Colonic mucosa (tissue), 4 donors: ENCODE measurements around the gene TMEM135. TPM values are rescaled to one million over a fixed set of nuclear protein-coding genes. Genes with fewer than 3 reads are reported as not detected.

Experiments used
- DNase-seq: peaks from one replicate; pipeline ENCODE4 v3.0.0-alpha.2; 2020
- H3K27ac ChIP-seq: fragments of 200-600 bp; one replicate; pipeline ENCODE4 v1.8.0; 2021
- H3K27me3 ChIP-seq: fragments of 200-600 bp; one replicate; pipeline ENCODE4 v1.8.0; 2021
- H3K36me3 ChIP-seq: fragments of 200-600 bp; one replicate; pipeline ENCODE4 v1.8.0; 2021
- H3K4me1 ChIP-seq: fragments of 200-600 bp; one replicate; pipeline ENCODE4 v1.8.0; 2021; ENCODE audit warnings: mild to moderate bottlenecking
- H3K4me3 ChIP-seq: fragments of 200-600 bp; one replicate; pipeline ENCODE4 v1.8.0; 2021
- H3K9ac ChIP-seq, 2 donors: one replicate each; pipeline ENCODE4 v1.7.0; 2013; ENCODE audit warnings: control low read depth in 2 of 2, low read depth in 2 of 2, low read length in 2 of 2
- H3K9me3 ChIP-seq: fragments of 200-600 bp; one replicate; pipeline ENCODE4 v1.8.0; 2021
- CTCF ChIP-seq: fragments of 200-600 bp; IDR thresholded peaks from one replicate; pipeline ENCODE4 v1.8.0; 2022; ENCODE audit warnings: antibody characterized with exemption, mild to moderate bottlenecking
- intact Hi-C: fragments of 100-400 bp; cut with DNase I; formaldehyde crosslinking; loops from one replicate; pipeline ENCODE4 v1.14.1; 2022
- total RNA-seq, 2 donors: library from RNA; stranded (reverse); fragmentation: NEBNext Ultra II Directional in 1 of 2; extraction: Animal tissue kit (Norgen Biotek cat#: 25700) in 1 of 2; gene quantifications; one replicate each; pipeline ENCODE4 v1.2.1, GENCODE V29; 2021
- donor health status: healthy.
- donor health status: DM: no; HTN: no; CAD: no.
- donor health status: DM: no; HTN: no; CAD: no.

TMEM135 gene
- total RNA-seq, 2 donors from 2014 or later = 28.8 to 41.4 TPM

GRCh38 chr11:87232320-87232719 is 194.6 kb downstream of the TMEM135 start:
- Histone ChIP-seq H3K9ac (no peak overlapping the region), H3K27me3 (no peaks in the 10 kb centered on the region), H3K4me1 (no peaks in the 10 kb centered on the region), H3K9me3 (no peaks in the 10 kb centered on the region), H3K27ac (no peak overlapping the region), H3K4me3 (no peak overlapping the region), H3K36me3 (no peaks in the 10 kb centered on the region)
- no peak for DNase-seq
- intact Hi-C loops = no loop called here
- no peak for TF ChIP-seq CTCF

GRCh38 chr11:87235366-87235765 is 197.6 kb downstream of the TMEM135 start:
- intact Hi-C loops = no loop called here
- H3K27ac ChIP-seq = no peak overlapping the region
- H3K36me3 ChIP-seq = no peaks in the 10 kb centered on the region
- H3K4me1 ChIP-seq = no peaks in the 10 kb centered on the region
- no peaks in the 10 kb centered on the region for H3K9me3 ChIP-seq
- DNase-seq = no peak
- no peak for TF ChIP-seq CTCF
- no peaks in the 10 kb centered on the region for H3K27me3 ChIP-seq
- no peak overlapping the region for H3K4me3 ChIP-seq
- no peak overlapping the region for H3K9ac ChIP-seq

- H3K4me1 ChIP-seq = no peaks in the 10 kb centered on the region
- H3K9ac ChIP-seq = no peak overlapping the region
- H3K9me3 ChIP-seq = no peaks in the 10 kb centered on the region
- no peak overlapping the region for H3K27ac ChIP-seq
- no peak for DNase-seq
- H3K36me3 ChIP-seq = no peaks in the 10 kb centered on the region
- intact Hi-C loops = no loop called here
- no peaks in the 10 kb centered on the region for H3K27me3 ChIP-seq
- no peak overlapping the region for H3K4me3 ChIP-seq
- no peak for TF ChIP-seq CTCF
Measured at GRCh38 chr11:87236368-87236767, 198.6 kb downstream of the TMEM135 start.

GRCh38 chr11:87239001-87239400 is 201.3 kb downstream of the TMEM135 start:
- no peaks in the 10 kb centered on the region for H3K4me1 ChIP-seq
- no peak for DNase-seq
- no peak overlapping the region for H3K27ac ChIP-seq
- no peak overlapping the region for H3K4me3 ChIP-seq
- no peak for TF ChIP-seq CTCF
- H3K27me3 ChIP-seq = no peaks in the 10 kb centered on the region
- H3K36me3 ChIP-seq = no peaks in the 10 kb centered on the region
- no peak overlapping the region for H3K9ac ChIP-seq
- no peaks in the 10 kb centered on the region for H3K9me3 ChIP-seq
- intact Hi-C loops = no loop called here

GRCh38 chr11:87239531-87239930 is 201.8 kb downstream of the TMEM135 start:
- DNase-seq = no peak
- no peak overlapping the region for H3K27ac ChIP-seq
- H3K9me3 ChIP-seq = no peaks in the 10 kb centered on the region
- H3K4me1 ChIP-seq = no peaks in the 10 kb centered on the region
- intact Hi-C loops = no loop called here
- no peak for TF ChIP-seq CTCF
- H3K4me3 ChIP-seq = no peak overlapping the region
- no peaks in the 10 kb centered on the region for H3K27me3 ChIP-seq
- H3K9ac ChIP-seq = no peak overlapping the region
- no peaks in the 10 kb centered on the region for H3K36me3 ChIP-seq

- Histone ChIP-seq H3K4me1 (no peaks in the 10 kb centered on the region), H3K27me3 (no peaks in the 10 kb centered on the region), H3K27ac (no peak overlapping the region), H3K9ac (no peak overlapping the region), H3K36me3 (no peaks in the 10 kb centered on the region), H3K4me3 (no peak overlapping the region), H3K9me3 (no peaks in the 10 kb centered on the region)
- intact Hi-C loops = no loop called here
- TF ChIP-seq CTCF = no peak
- DNase-seq = no peak
Measured at GRCh38 chr11:87251560-87251959, 213.8 kb downstream of the TMEM135 start.
